Transverse colon (tissue), 4 donors: Measurements from ENCODE around the gene SEC24C. TPM values are rescaled to one million over a fixed set of nuclear protein-coding genes. Genes with fewer than 3 reads are reported as not detected.

Experiments
- DNase-seq: peaks from one replicate; pipeline ENCODE4 v3.0.0-alpha.2; 2019
- H3K27ac ChIP-seq, 4 donors: fragments of 200-600 bp; sonication (generic); 2 replicates each; pipeline ENCODE4 v1.5.1; 2016 to 2018; ENCODE audit warnings: inconsistent platforms in 4 of 4
- H3K27me3 ChIP-seq: fragments of 200-600 bp; sonication (generic); 2 replicates; pipeline ENCODE4 v1.5.1; 2017; ENCODE audit warnings: inconsistent platforms
- H3K36me3 ChIP-seq, 4 donors: fragments of 200-600 bp; sonication (generic); 2 replicates each; pipeline ENCODE4 v1.5.1; 2017 to 2019; ENCODE audit warnings: inconsistent platforms in 4 of 4
- H3K4me1 ChIP-seq, 4 donors: fragments of 200-600 bp; sonication (generic); 2 replicates each; pipeline ENCODE4 v1.5.1; 2017 to 2020; ENCODE audit warnings: inconsistent platforms in 4 of 4
- H3K4me3 ChIP-seq, 4 donors: fragments of 200-600 bp; sonication (generic); 1 replicate in 1 of 4; 2 replicates in 3 of 4; pipeline versions ENCODE4 v1.5.1 to v1.6.1; 2017 to 2019; ENCODE audit warnings: inconsistent platforms in 4 of 4
- H3K9me3 ChIP-seq, 2 donors: fragments of 200-600 bp; sonication (generic); 2 replicates each; pipeline ENCODE4 v1.5.1; 2017 to 2019; ENCODE audit warnings: inconsistent platforms in 2 of 2
- EP300 ChIP-seq: sonication (generic); formaldehyde crosslinking; IDR thresholded peaks from one replicate; pipeline ENCODE4 v1.6.1; 2017; ENCODE audit warnings: antibody characterized with exemption, low read depth
- POLR2A ChIP-seq: fragments of 450-650 bp; IDR thresholded peaks from one replicate; pipeline ENCODE4 v1.6.1; 2016; ENCODE audit warnings: antibody characterized with exemption, mild to moderate bottlenecking, moderate library complexity
- POLR2AphosphoS5 ChIP-seq, 3 donors: sonication (generic); formaldehyde crosslinking; IDR thresholded peaks; one replicate each; pipeline ENCODE4 v1.6.1; 2016; ENCODE audit warnings: antibody characterized with exemption in 3 of 3
- WGBS, 2 donors: methylation state at CpG; one replicate each; pipeline ENCODE4 v1.1.5; 2018; ENCODE audit warnings: low coverage in 1 of 2; 5-methylcytosine and 5-hydroxymethylcytosine counted together
- in situ Hi-C, 4 donors: fragments of 200-750 bp; cut with MboI; loops; one replicate each; pipeline versions ENCODE4 v1.15.0 to v1.15.1; 2017; ENCODE audit warnings: low sequenced_read_pairs in 3 of 4, low pct_ligation_motif_present in 1 of 4, low pct_unique_long_range_greater_than_20kb in 1 of 4
- intact Hi-C: fragments of 100-400 bp; cut with DNase I; formaldehyde crosslinking; loops from one replicate; pipeline ENCODE4 v1.15.1; 2023; ENCODE audit warnings: low total_unique reads
- total RNA-seq, 4 donors: library from RNA; depleted of rRNA; stranded (reverse); fragments of >200 nt; gene quantifications; one replicate each; pipeline ENCODE4 v1.1.0, GENCODE V29; 2016
- TF ChIP-seq, protein P1 (sequence below), 5 experiments: fragments of 200-600 bp in 3 of 5; fragments of 450-650 bp in 2 of 5; sonication (generic) in 3 of 5; IDR thresholded peaks; 1 replicate in 2 of 5; 2 replicates in 3 of 5; pipeline ENCODE4 v1.5.1; 2016 to 2017; ENCODE audit warnings: antibody characterized with exemption in 5 of 5, inconsistent platforms in 3 of 5, mild to moderate bottlenecking in 2 of 5, moderate library complexity in 1 of 5

The SEC24C gene
- total RNA-seq, 4 donors from 2014 or later = 46.7 to 104 (median 80.2) TPM

DNA sequence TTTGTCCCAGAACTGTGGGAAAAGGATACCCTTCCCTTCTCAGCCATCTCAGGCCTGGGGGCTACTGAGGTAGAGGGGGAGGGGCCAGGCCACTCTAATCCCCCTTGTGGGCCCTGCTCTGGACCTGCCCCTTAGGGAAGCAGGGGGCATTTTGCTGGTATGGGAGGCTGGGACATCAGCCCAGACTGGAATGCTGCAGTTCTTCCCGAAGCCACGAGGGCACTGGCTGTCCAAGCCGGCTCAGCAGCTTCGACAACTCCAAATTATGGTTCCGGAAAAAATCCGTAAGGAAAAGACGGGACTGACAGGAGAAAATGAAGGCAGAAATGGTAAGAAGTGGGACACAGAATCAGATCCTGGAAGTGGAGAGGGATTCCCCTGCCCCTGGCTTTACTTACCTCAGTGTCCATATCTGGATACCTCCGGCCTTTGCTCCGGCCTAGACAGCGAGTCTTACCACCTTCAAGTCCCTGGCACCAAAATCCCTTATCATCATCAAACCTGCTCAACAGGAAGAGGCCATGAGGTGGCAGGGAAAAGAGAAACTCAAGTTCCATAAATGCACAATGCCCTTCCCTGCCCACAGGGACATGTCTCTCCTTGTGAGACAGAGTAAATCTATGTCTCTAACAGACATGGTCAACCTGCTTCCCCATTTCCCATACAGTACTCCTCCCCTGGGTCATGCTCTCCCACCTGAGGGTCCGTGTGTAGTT is 58.3 kb downstream of the SEC24C start:
- no peaks in the 10 kb centered on the region for H3K9me3 ChIP-seq
- DNase-seq = no peak
- WGBS, 2 donors = 81 to 86% methylated on average over 7 to 11 of the region's 11 CpGs
- peaks cover 0 to 61% (median 19%) of the 10 kb centered on the region in 4 donors for H3K36me3 ChIP-seq
- no peak overlapping the region for H3K4me3 ChIP-seq
- in situ Hi-C loops (no loop called here), intact Hi-C loops (no loop called here)
- no peak overlapping the region for H3K27ac ChIP-seq
- peaks cover 0 to 6% (median 0%) of the 10 kb centered on the region in 4 donors for H3K4me1 ChIP-seq
- TF ChIP-seq POLR2A (no peak), POLR2AphosphoS5 (IDR thresholded peaks at IDR 0.05) (peak in 1 of 3 donors; percentile 36)
- no peaks in the 10 kb centered on the region for H3K27me3 ChIP-seq

DNA sequence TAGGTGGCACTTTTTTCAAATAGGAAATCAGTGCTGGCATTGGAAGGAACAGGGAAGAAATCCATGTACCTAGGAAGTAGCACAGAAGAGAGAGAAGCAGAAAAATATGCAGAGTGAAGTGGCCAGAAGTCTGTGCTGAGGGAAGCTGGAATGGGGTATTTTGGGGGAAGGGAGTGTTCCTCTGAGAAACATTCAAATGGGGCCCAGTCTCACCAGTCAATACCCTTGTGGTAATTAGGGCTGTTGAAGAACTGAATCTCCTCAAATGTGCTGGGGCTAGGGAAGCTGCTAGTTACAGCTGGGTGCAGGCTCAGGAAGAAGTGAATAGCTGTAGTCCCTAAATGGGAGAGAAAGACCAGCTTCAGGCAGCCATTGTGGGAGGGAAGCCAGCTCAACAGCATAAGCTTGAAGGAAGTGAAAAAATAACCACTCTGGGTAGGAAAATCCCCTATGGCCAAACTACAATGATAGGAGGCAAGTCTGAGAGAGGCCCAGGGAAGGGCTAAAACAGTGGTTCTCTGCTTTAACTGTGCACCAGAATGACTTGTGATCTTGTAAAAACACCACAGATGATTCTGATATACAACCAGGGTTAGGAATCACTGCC is 59.6 kb downstream of the SEC24C start:
- no peak for TF ChIP-seq POLR2AphosphoS5 (IDR thresholded peaks at IDR 0.05)
- no peak for TF ChIP-seq EP300
- TF ChIP-seq POLR2A = no peak
- no peaks in the 10 kb centered on the region for H3K27me3 ChIP-seq
- in situ Hi-C loops (no loop called here), intact Hi-C loops (no loop called here)
- no peaks in the 10 kb centered on the region for H3K9me3 ChIP-seq
- no peak for DNase-seq
- no peak overlapping the region for H3K4me3 ChIP-seq
- H3K36me3 ChIP-seq = peaks cover 0 to 61% (median 15%) of the 10 kb centered on the region in 4 donors
- peaks cover 0 to 6% (median 0%) of the 10 kb centered on the region in 4 donors for H3K4me1 ChIP-seq
- H3K27ac ChIP-seq = no peak overlapping the region

DNA sequence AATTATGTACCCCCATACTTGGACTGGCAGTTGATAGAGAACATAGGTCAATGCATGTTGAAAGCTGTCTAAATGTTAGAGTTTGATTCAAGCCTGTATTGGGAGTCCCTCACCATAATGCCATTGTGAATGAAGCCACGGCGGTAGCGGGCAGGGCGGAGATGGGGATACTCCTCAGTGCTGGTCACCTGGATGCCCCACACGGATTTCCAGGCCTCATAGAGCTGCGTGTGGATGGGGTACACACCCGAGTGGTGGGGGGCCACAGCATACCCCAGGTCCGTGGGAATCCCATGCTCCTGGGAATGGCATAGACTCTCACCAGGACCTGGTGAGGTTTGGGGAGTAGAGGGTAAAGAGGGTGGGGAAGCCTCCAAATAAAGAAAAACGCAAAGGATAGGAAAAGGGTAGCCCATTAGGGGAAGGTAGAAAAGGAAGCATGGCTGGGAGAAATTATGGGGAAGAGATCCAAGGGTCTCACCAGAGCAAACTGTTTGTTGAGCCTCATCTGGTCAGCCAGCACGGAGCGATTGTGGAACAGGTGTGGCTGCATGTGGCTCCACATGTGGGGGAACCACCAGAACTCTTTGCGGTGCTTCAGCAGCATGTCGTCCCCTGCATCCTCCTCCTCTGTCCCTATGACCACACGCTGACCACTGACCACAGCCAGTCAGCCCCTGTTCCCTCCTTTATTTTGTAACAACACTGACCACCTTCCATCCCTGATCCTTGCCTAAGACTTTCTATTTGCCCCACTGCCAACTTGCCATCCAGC is 62.2 kb downstream of the SEC24C start:
- Histone ChIP-seq H3K4me1 (peaks cover 0 to 21% (median 8%) of the 10 kb centered on the region in 4 donors), H3K36me3 (peaks cover 0 to 61% (median 14%) of the 10 kb centered on the region in 4 donors), H3K27me3 (no peaks in the 10 kb centered on the region), H3K27ac (no peak overlapping the region), H3K4me3 (no peak overlapping the region), H3K9me3 (no peaks in the 10 kb centered on the region)
- TF ChIP-seq, protein P1, sequence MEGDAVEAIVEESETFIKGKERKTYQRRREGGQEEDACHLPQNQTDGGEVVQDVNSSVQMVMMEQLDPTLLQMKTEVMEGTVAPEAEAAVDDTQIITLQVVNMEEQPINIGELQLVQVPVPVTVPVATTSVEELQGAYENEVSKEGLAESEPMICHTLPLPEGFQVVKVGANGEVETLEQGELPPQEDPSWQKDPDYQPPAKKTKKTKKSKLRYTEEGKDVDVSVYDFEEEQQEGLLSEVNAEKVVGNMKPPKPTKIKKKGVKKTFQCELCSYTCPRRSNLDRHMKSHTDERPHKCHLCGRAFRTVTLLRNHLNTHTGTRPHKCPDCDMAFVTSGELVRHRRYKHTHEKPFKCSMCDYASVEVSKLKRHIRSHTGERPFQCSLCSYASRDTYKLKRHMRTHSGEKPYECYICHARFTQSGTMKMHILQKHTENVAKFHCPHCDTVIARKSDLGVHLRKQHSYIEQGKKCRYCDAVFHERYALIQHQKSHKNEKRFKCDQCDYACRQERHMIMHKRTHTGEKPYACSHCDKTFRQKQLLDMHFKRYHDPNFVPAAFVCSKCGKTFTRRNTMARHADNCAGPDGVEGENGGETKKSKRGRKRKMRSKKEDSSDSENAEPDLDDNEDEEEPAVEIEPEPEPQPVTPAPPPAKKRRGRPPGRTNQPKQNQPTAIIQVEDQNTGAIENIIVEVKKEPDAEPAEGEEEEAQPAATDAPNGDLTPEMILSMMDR (IDR thresholded peaks at IDR 0.05) = no peak
- DNase-seq = no peak
- in situ Hi-C loops = no loop called here
- intact Hi-C loops = no loop called here
- WGBS, 2 donors = 93 to 100% methylated on average over 1 to 14 of the region's 14 CpGs

DNA sequence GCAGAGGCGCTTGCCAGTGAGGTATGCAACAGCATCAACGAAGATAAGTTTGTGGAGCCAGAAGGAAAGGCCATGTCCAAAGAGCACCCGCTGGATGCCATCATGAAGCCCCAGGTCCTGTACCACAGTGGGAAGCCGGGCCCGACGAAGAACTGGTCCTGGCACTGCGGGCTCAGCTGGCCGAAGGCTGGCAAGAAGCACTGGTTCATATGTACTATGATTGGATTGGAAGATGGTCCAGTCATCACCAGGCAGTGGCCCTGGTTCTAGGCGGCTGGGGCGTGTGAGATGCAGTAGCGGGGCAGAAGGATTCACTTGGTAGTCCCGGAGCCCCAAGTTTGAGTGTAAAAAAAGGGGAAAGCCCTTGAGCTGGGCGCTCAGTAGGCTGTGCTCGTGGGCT is 63.3 kb downstream of the SEC24C start:
- Histone ChIP-seq H3K9me3 (no peaks in the 10 kb centered on the region), H3K27ac (no peak overlapping the region), H3K4me1 (peaks cover 0 to 25% (median 8%) of the 10 kb centered on the region in 4 donors), H3K27me3 (no peaks in the 10 kb centered on the region), H3K36me3 (peaks cover 0 to 53% (median 13%) of the 10 kb centered on the region in 4 donors), H3K4me3 (no peak overlapping the region)
- intact Hi-C loops = no loop called here
- TF ChIP-seq, protein P1 (IDR thresholded peaks at IDR 0.05) = no peak
- TF ChIP-seq EP300 (no peak), POLR2A (no peak), POLR2AphosphoS5 (IDR thresholded peaks at IDR 0.05) (no peak)
- in situ Hi-C loops = no loop called here
- DNase-seq = no peak
- 98 to 100% methylated on average over 1 to 14 of the region's 14 CpGs for WGBS, 2 donors
